K562 (cell line): ENCODE results near the gene SLC7A14. TPM values are rescaled to one million over a fixed set of nuclear protein-coding genes. Genes with fewer than 3 reads are reported as not detected.

Experiments
- ATAC-seq: fragments of 200-7000 bp; cut with Tn5 transposase; 3 replicates; pipeline ENCODE4 v1.9.1; 2020; ENCODE audit warnings: moderate library complexity
- BruUV-seq: library from RNA; stranded (reverse); fragments of 400-500 nt; replicated peaks from 2 replicates; lab custom pipeline; 2021; lab: Mats Ljungman, UMichigan
- CTCF ChIA-PET: fragments of 300-600 bp; formaldehyde crosslinking; extraction: SDS; loops from one replicate; lab custom pipeline; 2021; ENCODE audit warnings: low intra/inter-chr PET ratio; lab: Yijun Ruan, JAX
- POLR2A ChIA-PET: fragments of 300-600, 350-650 bp; sonication (Branson Sonifier 250); formaldehyde crosslinking; extraction: SDS; loops from one replicate; lab custom pipeline; 2021; ENCODE audit warnings: antibody characterized with exemption, inconsistent platforms; lab: Yijun Ruan, JAX
- DNase-seq, 4 experiments: peaks; one replicate each; pipeline versions ENCODE4 v3.0.0 to v3.0.0-alpha.2; 2011 to 2018; ENCODE audit warnings: low spot score in 3 of 4, mixed read lengths in 3 of 4; ENCODE audit errors: extremely low read depth in 1 of 4
- FAIRE-seq: peaks from 2 replicates; lab custom pipeline; 2011; peaks lifted over from hg19 to GRCh38; lab: Jason Lieb, UNC
- H2AFZ ChIP-seq: 2 replicates; pipeline ENCODE4 v1.6.0; 2011; ENCODE audit warnings: low read depth, low read length, control low read depth, inconsistent platforms
- H3K27ac ChIP-seq: fragments of 200-600 bp; 3 replicates; pipeline ENCODE4 v1.8.0; 2011; ENCODE audit warnings: low read depth, mild to moderate bottlenecking, control low read depth, inconsistent platforms, low read length, moderate library complexity, mixed read lengths; ENCODE audit errors: extremely low read depth
- H3K27me3 ChIP-seq, 2 experiments: fragments of 300-600 bp in 1 of 2; 2 replicates in 1 of 2; 3 replicates in 1 of 2; pipeline versions ENCODE4 v1.6.0 to v1.8.0; 2011; ENCODE audit warnings: inconsistent platforms in 2 of 2, low read length in 2 of 2, mild to moderate bottlenecking in 1 of 2, mixed read lengths in 1 of 2, moderate library complexity in 1 of 2; ENCODE audit not compliant: control insufficient read depth in 2 of 2, insufficient read depth in 2 of 2
- H3K36me3 ChIP-seq: fragments of 300-600 bp; 3 replicates; pipeline ENCODE4 v1.8.0; 2011; ENCODE audit warnings: mild to moderate bottlenecking, low read length, inconsistent platforms; ENCODE audit not compliant: control insufficient read depth, insufficient read depth
- H3K4me1 ChIP-seq, 2 experiments: fragments of 200-600 bp in 1 of 2; replicated peaks in 1 of 2; 2 replicates in 1 of 2; 3 replicates in 1 of 2; pipeline versions ENCODE4 v1.5.1 to v1.8.0; 2011; ENCODE audit warnings: inconsistent platforms in 2 of 2, low read length in 2 of 2, mild to moderate bottlenecking in 1 of 2, mixed read lengths in 1 of 2, moderate library complexity in 1 of 2; ENCODE audit not compliant: control insufficient read depth in 2 of 2, insufficient read depth in 2 of 2
- H3K4me2 ChIP-seq: 2 replicates; pipeline ENCODE4 v1.6.1; 2011; ENCODE audit warnings: low read length, control low read depth, inconsistent platforms, mixed read lengths; ENCODE audit not compliant: insufficient read depth
- H3K4me3 ChIP-seq: fragments of 200-600 bp; sonication (generic), shearing (Covaris generic); 2 replicates; pipeline ENCODE4 v1.5.1; 2016; ENCODE audit warnings: control low read depth, inconsistent platforms
- H3K79me2 ChIP-seq: fragments of 200-600 bp; 3 replicates; pipeline ENCODE4 v1.8.0; 2011; ENCODE audit warnings: low read length, inconsistent platforms; ENCODE audit not compliant: control insufficient read depth, insufficient read depth
- H3K9ac ChIP-seq, 2 experiments: 2 replicates each; pipeline versions ENCODE4 v1.6.0 to v1.6.1; 2011; ENCODE audit warnings: low read depth in 2 of 2, low read length in 2 of 2, control low read depth in 1 of 2, inconsistent platforms in 1 of 2, mild to moderate bottlenecking in 1 of 2, mixed read lengths in 1 of 2; ENCODE audit not compliant: insufficient read depth in 1 of 2
- H3K9me1 ChIP-seq: one replicate; pipeline ENCODE4 v1.6.0; 2011; ENCODE audit warnings: inconsistent platforms, mild to moderate bottlenecking, low read length, moderate library complexity; ENCODE audit not compliant: control insufficient read depth, insufficient read depth
- H3K9me3 ChIP-seq: replicated peaks from 2 replicates; pipeline ENCODE4 v1.5.1; 2011; ENCODE audit warnings: low read depth, low read length, inconsistent platforms; ENCODE audit not compliant: control insufficient read depth, insufficient read depth
- H4K20me1 ChIP-seq: replicated peaks from 2 replicates; pipeline ENCODE4 v1.6.1; 2011; ENCODE audit warnings: low read length, inconsistent platforms, mixed read lengths; ENCODE audit not compliant: control insufficient read depth, insufficient read depth
- CBX3 ChIP-seq, 2 experiments: IDR thresholded peaks; 1 replicate in 1 of 2; 2 replicates in 1 of 2; pipeline ENCODE4 v1.6.1; 2012; ENCODE audit warnings: inconsistent platforms in 2 of 2, low read length in 2 of 2, borderline replicate concordance in 1 of 2, control low read depth in 1 of 2
- CHD4 ChIP-seq: fragments of 200-600 bp; sonication (generic); IDR thresholded peaks from 3 replicates; pipeline ENCODE4 v1.6.1; 2012; ENCODE audit warnings: low read depth, mild to moderate bottlenecking, mixed read lengths, low read length, inconsistent platforms; ENCODE audit not compliant: insufficient read depth, insufficient replicate concordance, poor library complexity, severe bottlenecking
- ELF1 ChIP-seq: fragments of 200-800 bp; sonication (Bioruptor generic); IDR thresholded peaks from 2 replicates; pipeline ENCODE4 v1.6.1; 2016; ENCODE audit warnings: missing genetic modification characterization, missing compliant biosample characterization
- ELF4 ChIP-seq: fragments of 450-650 bp; formaldehyde crosslinking; IDR thresholded peaks from 2 replicates; pipeline ENCODE4 v1.4.0; 2022; ENCODE audit warnings: missing genetic modification characterization
- GATAD2B ChIP-seq: fragments of 450-650 bp; IDR thresholded peaks from 2 replicates; pipeline ENCODE4 v1.6.1; 2017; ENCODE audit warnings: mild to moderate bottlenecking, borderline replicate concordance
- PCBP1 ChIP-seq: fragments of 200-400 bp; formaldehyde crosslinking; IDR thresholded peaks from 2 replicates; pipeline ENCODE4 v1.6.1; 2018; ENCODE audit warnings: mild to moderate bottlenecking, low read depth, low read length; ENCODE audit not compliant: poor library complexity, severe bottlenecking
- PKNOX1 ChIP-seq: fragments of 450-650 bp; IDR thresholded peaks from 2 replicates; pipeline ENCODE4 v1.6.1; 2016
- ZFP30 ChIP-seq: fragments of 250-450 bp; sonication (Bioruptor Pico); IDR thresholded peaks from 2 replicates; pipeline ENCODE4 v1.8.0; 2022; ENCODE audit warnings: moderate library complexity, mild to moderate bottlenecking, inconsistent platforms, borderline replicate concordance
- ZNF512 ChIP-seq: IDR thresholded peaks from 2 replicates; pipeline ENCODE4 v1.6.1; 2016; ENCODE audit warnings: missing genetic modification characterization, missing compliant biosample characterization
- WGBS: fragments of 100-300 bp; shearing (Covaris generic); methylation state at CpG from one replicate; pipeline ENCODE4 v1.1.6; 2016; ENCODE audit warnings: low coverage, mixed read lengths; ENCODE audit not compliant: insufficient coverage; ENCODE audit errors: missing lambda C conversion rate; 5-methylcytosine and 5-hydroxymethylcytosine counted together
- in situ Hi-C: fragments of 300-500 bp; cut with MboI; formaldehyde crosslinking; loops from 4 replicates; pipeline ENCODE4 v1.15.0; 2018; ENCODE audit warnings: inconsistent platforms, mixed read lengths
- intact Hi-C: fragments of 100-400 bp; cut with micrococcal nuclease; formaldehyde crosslinking; loops from 2 replicates; pipeline ENCODE4 v1.14.2; 2022
- polyA plus RNA-seq, 8 experiments: library from polyadenylated mRNA; depleted of rRNA in 4 of 8; stranded (reverse) in 5 of 8; unstranded in 3 of 8; fragments of >200 nt; fragmentation: Nextera tagmentation in 2 of 8; fragmentation: Illumina TruSeq in 1 of 8; extraction: Ambion mirVana in 2 of 8; extraction: Trizol in 1 of 8; gene quantifications; 2 replicates each; pipeline versions ENCODE4 v1.2.1 to v1.2.3, GENCODE V29; 2011 to 2014; ENCODE audit warnings: inconsistent platforms in 1 of 8, missing spikeins in 1 of 8
- total RNA-seq, 7 experiments: library from RNA; depleted of rRNA in 6 of 7; stranded (reverse); fragments of >200 nt in 6 of 7; fragmentation: Illumina TruSeq in 2 of 7; extraction: Trizol in 2 of 7; gene quantifications; 2 replicates each; pipeline versions ENCODE4 v1.2.1 to v1.2.3, GENCODE V29; 2011 to 2021; ENCODE audit warnings: low replicate concordance in 1 of 7

Gene SLC7A14
- total and polyA plus RNA-seq, 9 of the 15 experiments (the other 6 are each of a cell fraction or from before 2014, with no cell fraction given): not detected

- no TSS peak for BruUV-seq
- intact Hi-C loops: loop anchor here (5.0 kb wide), 1 partner anchor 72 kb away; no protein-coding TSS in a partner anchor
- H3K9me3 ChIP-seq: no peaks in the 10 kb centered on the region
- in situ Hi-C loops: loop anchor here (5.0 to 10.0 kb wide), 2 partner anchors 270 to 387 kb away; no protein-coding TSS in a partner anchor
- ChIA-PET CTCF (no interaction called here), POLR2A (interaction anchor here (0.8 kb wide), 1 partner anchor 13 kb away, joined by 5 read pairs; no protein-coding TSS in a partner anchor)
- DNase-seq (peak in 1 of 4 experiments; percentile 26), FAIRE-seq (peak; percentile 37), ATAC-seq (peak; percentile 54)
- TF ChIP-seq ELF4 (no peak), ELF1 (no peak), PCBP1 (no peak), ZFP30 (CRISPR knock-in tag) (no peak), CBX3 (IDR thresholded peaks at IDR 0.05; ENCODE audit: borderline replicate concordance in 1 of 2, low read length in 2 of 2) (no peak), PKNOX1 (no peak), CHD4 (no peak), ZNF512 (tag) (no peak), GATAD2B (no peak)
- 0 out of 3 replicates have a peak overlapping the region, but pooled peaks have one; percentile 21 for H3K27ac ChIP-seq
- H3K9ac ChIP-seq: no peak overlapping the region
- H3K4me2 ChIP-seq: no peak overlapping the region; the same call in 1 of the 2 replicates
- no peaks in the 10 kb centered on the region for H4K20me1 ChIP-seq
- H3K4me1 ChIP-seq: peaks cover 7 to 15% of the 10 kb centered on the region in 2 experiments
- H3K36me3 ChIP-seq: no peaks in the 10 kb centered on the region
- no peaks in the 10 kb centered on the region for H3K27me3 ChIP-seq
- no peaks in the 10 kb centered on the region for H3K79me2 ChIP-seq
- peak overlapping the region; percentile 97 for H2AFZ ChIP-seq
- WGBS: 45% methylated on average over 8 of the region's 8 CpGs
- no peaks in the 10 kb centered on the region for H3K9me1 ChIP-seq
- H3K4me3 ChIP-seq: no peak overlapping the region
Observed at GRCh38 chr3:170424879-170425278, 161.0 kb downstream of the SLC7A14 start.
